ENCODE measurements around the gene KIFC1. TPM values are rescaled to one million over a fixed set of nuclear protein-coding genes. Genes with fewer than 3 reads are reported as not detected.

Gene KIFC1
- total RNA-seq, 4 donors from 2014 or later: 9.6 to 38.9 (median 11.2) TPM

GRCh38 chr6:33423777-33424176 is 32.2 kb downstream of the KIFC1 start:
- H3K27ac ChIP-seq: peak overlapping the region in 2 of 4 donors; percentile 96
- 93 to 95% methylated on average over 2 of the region's 2 CpGs for WGBS, 2 donors
- no peak for TF ChIP-seq CTCF (IDR thresholded peaks at IDR 0.05)
- H3K36me3 ChIP-seq: no peaks in the 10 kb centered on the region
- peaks cover 39 to 70% (median 44%) of the 10 kb centered on the region in 3 donors for H3K4me1 ChIP-seq
- H3K27me3 ChIP-seq: no peaks in the 10 kb centered on the region
- no peaks in the 10 kb centered on the region for H3K9me3 ChIP-seq
- H3K4me3 ChIP-seq: no peak overlapping the region
- no peak for DNase-seq
- intact Hi-C loops (cut with DNase I): no loop called here

- TF ChIP-seq POLR2A (IDR thresholded peaks at IDR 0.05): peak in 1 of 4 donors; percentile 43
- TF ChIP-seq CTCF (IDR thresholded peaks at IDR 0.05): no peak
Observed at GRCh38 chr6:33424855-33425667, 33.4 kb downstream of the KIFC1 start.

GRCh38 chr6:33425668-33426577 is 34.3 kb downstream of the KIFC1 start:
- Histone ChIP-seq H3K9me3 (no peaks in the 10 kb centered on the region), H3K27ac (peak overlapping the region; percentile 91 to 96 (median 94)), H3K4me3 (peak overlapping the region; percentile 52 to 68 (median 62)), H3K27me3 (no peaks in the 10 kb centered on the region), H3K36me3 (no peaks in the 10 kb centered on the region), H3K4me1 (peaks cover 40 to 70% (median 49%) of the 10 kb centered on the region in 3 donors)
- intact Hi-C loops (cut with DNase I): no loop called here
- TF ChIP-seq POLR2A (IDR thresholded peaks at IDR 0.05) (peak in 1 of 4 donors; percentile 48), CTCF (IDR thresholded peaks at IDR 0.05) (peak; percentile 25 to 56 (median 50))
- WGBS, 2 donors: 0 to 1% methylated on average over 17 to 25 of the region's 43 CpGs
- DNase-seq: no peak

More at GRCh38 chr6:33424855-33425667, 33.4 kb downstream of the KIFC1 start:
- H3K9me3 ChIP-seq: no peaks in the 10 kb centered on the region
- H3K27ac ChIP-seq: peak overlapping the region; percentile 91 to 96 (median 94)
- WGBS, 2 donors: 15 to 16% methylated on average over 12 of the region's 12 CpGs
- DNase-seq: no peak
- H3K4me3 ChIP-seq: peak overlapping the region; percentile 52 to 68 (median 62)
- H3K27me3 ChIP-seq: no peaks in the 10 kb centered on the region
- no peaks in the 10 kb centered on the region for H3K36me3 ChIP-seq
- intact Hi-C loops (cut with DNase I): no loop called here
- H3K4me1 ChIP-seq: peaks cover 38 to 70% (median 40%) of the 10 kb centered on the region in 3 donors

GRCh38 chr6:33426590-33427511 is 35.2 kb downstream of the KIFC1 start:
- peak overlapping the region; percentile 52 to 68 (median 62) for H3K4me3 ChIP-seq

More at GRCh38 chr6:33426590-33427511, 35.2 kb downstream of the KIFC1 start:
- H3K9me3 ChIP-seq: no peaks in the 10 kb centered on the region
- no peaks in the 10 kb centered on the region for H3K27me3 ChIP-seq
- H3K36me3 ChIP-seq: no peaks in the 10 kb centered on the region
- DNase-seq: no peak
- H3K27ac ChIP-seq: peak overlapping the region; percentile 91 to 96 (median 94)
- WGBS, 2 donors: 3% methylated on average over 8 to 10 of the region's 12 CpGs
- peaks cover 49 to 74% (median 56%) of the 10 kb centered on the region in 3 donors for H3K4me1 ChIP-seq
- TF ChIP-seq CTCF (IDR thresholded peaks at IDR 0.05): no peak
- TF ChIP-seq POLR2A (IDR thresholded peaks at IDR 0.05): no peak
- intact Hi-C loops (cut with DNase I): no loop called here
